Hepatocyte (in vitro differentiated cells): Measurements from ENCODE around the gene ATP6V1F. TPM values are rescaled to one million over a fixed set of nuclear protein-coding genes. Genes with fewer than 3 reads are reported as not detected.

Experiments
- DNase-seq: peaks from one replicate; pipeline ENCODE4 v3.0.0-alpha.2; 2016; ENCODE audit warnings: low spot score
- H2AFZ ChIP-seq: fragments of 200-600 bp; sonication (generic); 2 replicates; pipeline ENCODE4 v1.6.0; 2016; ENCODE audit warnings: antibody characterized with exemption, mild to moderate bottlenecking
- H3K27ac ChIP-seq: fragments of 200-600 bp; sonication (generic); 2 replicates; pipeline ENCODE4 v1.5.1; 2016; ENCODE audit warnings: mild to moderate bottlenecking
- H3K27me3 ChIP-seq: fragments of 200-600 bp; sonication (generic); 2 replicates; pipeline ENCODE4 v1.6.1; 2016
- H3K36me3 ChIP-seq: fragments of 200-600 bp; sonication (generic); replicated peaks from 2 replicates; pipeline ENCODE4 v1.5.1; 2016; ENCODE audit warnings: low read depth; ENCODE audit not compliant: insufficient read depth
- H3K4me1 ChIP-seq: fragments of 200-600 bp; sonication (generic); 2 replicates; pipeline ENCODE4 v1.5.1; 2016; ENCODE audit warnings: mild to moderate bottlenecking, moderate library complexity; ENCODE audit not compliant: insufficient read depth
- H3K4me2 ChIP-seq: fragments of 200-600 bp; sonication (generic); 2 replicates; pipeline ENCODE4 v1.6.0; 2016
- H3K4me3 ChIP-seq: fragments of 200-600 bp; sonication (generic); 2 replicates; pipeline ENCODE4 v1.5.1; 2016; ENCODE audit warnings: mild to moderate bottlenecking
- H3K79me2 ChIP-seq: fragments of 200-600 bp; sonication (generic); 2 replicates; pipeline ENCODE4 v1.6.0; 2017; ENCODE audit warnings: mild to moderate bottlenecking
- H3K9me2 ChIP-seq: fragments of 200-600 bp; sonication (generic); replicated peaks from 2 replicates; pipeline ENCODE4 v1.6.0; 2017; ENCODE audit warnings: mild to moderate bottlenecking; ENCODE audit not compliant: insufficient read depth
- H3K9me3 ChIP-seq: fragments of 200-600 bp; sonication (generic); 2 replicates; pipeline ENCODE4 v1.5.1; 2016; ENCODE audit warnings: low read depth, mild to moderate bottlenecking
- H4K20me1 ChIP-seq: fragments of 200-600 bp; sonication (generic); 2 replicates; pipeline ENCODE4 v1.6.0; 2016; ENCODE audit warnings: mild to moderate bottlenecking; ENCODE audit not compliant: insufficient read depth, poor library complexity, severe bottlenecking
- CTCF ChIP-seq: fragments of 200-600 bp; sonication (generic); IDR thresholded peaks from 2 replicates; pipeline ENCODE4 v1.5.1; 2016; ENCODE audit warnings: antibody characterized with exemption, mild to moderate bottlenecking; ENCODE audit not compliant: poor library complexity
- EZH2 ChIP-seq: fragments of 200-600 bp; sonication (generic); IDR thresholded peaks from 2 replicates; pipeline ENCODE4 v1.6.1; 2016; ENCODE audit warnings: antibody characterized with exemption, mild to moderate bottlenecking, borderline replicate concordance
- EZH2phosphoT487 ChIP-seq: fragments of 200-600 bp; sonication (generic); IDR thresholded peaks from one replicate; pipeline ENCODE4 v1.6.1; 2018; ENCODE audit warnings: antibody characterized with exemption, mild to moderate bottlenecking, low read depth, moderate library complexity; ENCODE audit not compliant: unreplicated experiment, severe bottlenecking
- WGBS: methylation state at CpG from one replicate; pipeline ENCODE4 v1.1.6; 2016; ENCODE audit warnings: low lambda C conversion rate; ENCODE audit errors: missing lambda C conversion rate; 5-methylcytosine and 5-hydroxymethylcytosine counted together
- polyA plus RNA-seq: library from polyadenylated mRNA; unstranded; fragments of >200 nt; fragmentation: Nextera tagmentation; extraction: Ambion mirVana; gene quantifications from 2 replicates; pipeline ENCODE4 v1.2.1, GENCODE V29; 2016
- total RNA-seq: library from RNA; depleted of rRNA; stranded (reverse); fragments of >200 nt; gene quantifications from 2 replicates; pipeline ENCODE4 v1.2.3, GENCODE V29; 2014

The ATP6V1F gene
- total and polyA plus RNA-seq, 2 experiments from 2014 or later, result 184 to 422 TPM

- no peak overlapping the region for H3K27ac ChIP-seq
- H3K4me1 ChIP-seq, result peaks cover 9% of the 10 kb centered on the region
- H3K4me3 ChIP-seq, result no peak overlapping the region
- no peak overlapping the region for H3K4me2 ChIP-seq
- no peaks in the 10 kb centered on the region for H3K79me2 ChIP-seq
- no peaks in the 10 kb centered on the region for H4K20me1 ChIP-seq
- H3K9me2 ChIP-seq, result no peaks in the 10 kb centered on the region
- no peaks in the 10 kb centered on the region for H3K36me3 ChIP-seq
- H3K9me3 ChIP-seq, result no peaks in the 10 kb centered on the region
- H2AFZ ChIP-seq, result no peak overlapping the region
- DNase-seq, result no peak
- H3K27me3 ChIP-seq, result peaks cover 20% of the 10 kb centered on the region
- no peak for TF ChIP-seq EZH2phosphoT487
- TF ChIP-seq EZH2, result no peak
- no peak for TF ChIP-seq CTCF
- 97% methylated on average over 5 of the region's 5 CpGs for WGBS
These were observed 43.5 kb downstream of the ATP6V1F start for GRCh38 chr7:128906001-128906765.

GRCh38 chr7:128906766-128907559, 44.3 kb downstream of the ATP6V1F start:
- Histone ChIP-seq H3K27ac (no peak overlapping the region), H3K4me3 (no peak overlapping the region), H3K79me2 (no peaks in the 10 kb centered on the region), H4K20me1 (no peaks in the 10 kb centered on the region), H3K36me3 (no peaks in the 10 kb centered on the region), H3K4me2 (no peak overlapping the region), H3K9me3 (no peaks in the 10 kb centered on the region), H3K9me2 (no peaks in the 10 kb centered on the region), H2AFZ (no peak overlapping the region), H3K27me3 (peaks cover 24% of the 10 kb centered on the region), H3K4me1 (peaks cover 9% of the 10 kb centered on the region)
- WGBS, result 92% methylated on average over 19 of the region's 19 CpGs
- TF ChIP-seq EZH2phosphoT487 (no peak), CTCF (no peak), EZH2 (no peak)
- no peak for DNase-seq

GRCh38 chr7:128908750-128909624, 46.3 kb downstream of the ATP6V1F start:
- Histone ChIP-seq H3K27me3 (peaks cover 27% of the 10 kb centered on the region), H3K79me2 (no peaks in the 10 kb centered on the region), H3K27ac (peak overlapping the region; percentile 13), H2AFZ (peak overlapping the region; percentile 79), H3K4me3 (no peak overlapping the region), H3K4me2 (peak overlapping the region; percentile 91), H3K9me3 (no peaks in the 10 kb centered on the region), H3K4me1 (peaks cover 9% of the 10 kb centered on the region), H4K20me1 (no peaks in the 10 kb centered on the region), H3K36me3 (no peaks in the 10 kb centered on the region), H3K9me2 (no peaks in the 10 kb centered on the region)
- 91% methylated on average over 6 of the region's 6 CpGs for WGBS
- TF ChIP-seq EZH2 (no peak), EZH2phosphoT487 (no peak), CTCF (no peak)
- no peak for DNase-seq
